Medulla oblongata (tissue), 1 donor: ENCODE measurements around the gene ZNF419.
"Not testable (repeated sequence)": the region's sequence is repeated elsewhere in the genome, so short reads cannot be mapped to it uniquely, and the experiment has no call there.

Experiments used
- DNase-seq: peaks from one replicate; pipeline ENCODE4 v3.0.0-alpha.2; 2015; ENCODE audit errors: extremely low spot score

ZNF419 gene

GRCh38 chr19:57487477-57488298, at the start of gene ZNF419:
TSS of gene ZNF419 (plus strand) at chr19:57487750. CDS start at chr19:57487951, 201 bp downstream.
- DNase-seq, result peak; percentile 92

- no peak for DNase-seq
Measured at GRCh38 chr19:57437931-57438330, 49.6 kb upstream of the ZNF419 start.

- DNase-seq, result no peak
Measured at GRCh38 chr19:57438925-57439324, 48.6 kb upstream of the ZNF419 start.

GRCh38 chr19:57441979-57442752, 45.4 kb upstream of the ZNF419 start:
- no peak for DNase-seq

GRCh38 chr19:57443121-57443696, 44.3 kb upstream of the ZNF419 start:
- DNase-seq, result no peak

GRCh38 chr19:57452307-57452706, 35.2 kb upstream of the ZNF419 start:
- DNase-seq, result no peak

- no peak for DNase-seq
Measured at GRCh38 chr19:57465680-57466381, 21.7 kb upstream of the ZNF419 start.

- no peak for DNase-seq
Measured at GRCh38 chr19:57466489-57466888, 21.1 kb upstream of the ZNF419 start.

GRCh38 chr19:57473646-57474045, 13.9 kb upstream of the ZNF419 start:
- DNase-seq, result no peak

GRCh38 chr19:57477191-57478008, 10.2 kb upstream of the ZNF419 start, which contains the start of gene ZNF772:
TSS of gene ZNF772 (minus strand) at chr19:57477566. CDS start at chr19:57477309, 257 bp downstream.
- peak; percentile 97 for DNase-seq

GRCh38 chr19:57488299-57488644, 722 bp downstream of the ZNF419 start:
- not testable (repeated sequence) for DNase-seq

GRCh38 chr19:57499332-57499679, 11.8 kb downstream of the ZNF419 start:
- DNase-seq, result not testable (repeated sequence)

GRCh38 chr19:57499680-57500395, 12.3 kb downstream of the ZNF419 start, which contains the start of gene ZNF773:
TSS of gene ZNF773 (plus strand) at chr19:57499938. CDS start at chr19:57500081, 143 bp downstream.
- peak; percentile 88 for DNase-seq

- DNase-seq, result not testable (repeated sequence)
Measured at GRCh38 chr19:57500400-57500799, 12.8 kb downstream of the ZNF419 start.

- DNase-seq, result no peak
Measured at GRCh38 chr19:57506163-57506562, 18.6 kb downstream of the ZNF419 start.

- DNase-seq, result no peak
Measured at GRCh38 chr19:57511484-57511883, 23.9 kb downstream of the ZNF419 start.

GRCh38 chr19:57512845-57513244, 25.3 kb downstream of the ZNF419 start:
- DNase-seq, result no peak

GRCh38 chr19:57515255-57515654, 27.7 kb downstream of the ZNF419 start:
- DNase-seq, result no peak

GRCh38 chr19:57518021-57518420, 30.5 kb downstream of the ZNF419 start:
- DNase-seq, result not testable (repeated sequence)
